Fibroblast of villous mesenchyme (primary cell): ENCODE results near the gene ASCL1. TPM values are rescaled to one million over a fixed set of nuclear protein-coding genes. Genes with fewer than 3 reads are reported as not detected.

ENCODE experiments used
- DNase-seq: peaks from one replicate; pipeline ENCODE4 v3.0.0-alpha.2; 2010; ENCODE audit warnings: low read depth
- H3K4me3 ChIP-seq: 2 replicates; pipeline ENCODE4 v1.5.1; 2011; ENCODE audit warnings: low read depth, mild to moderate bottlenecking, low read length
- total RNA-seq: library from RNA; depleted of rRNA; stranded (reverse); fragments of >200 nt; gene quantifications from 2 replicates; pipeline ENCODE4 v1.2.3, GENCODE V29; 2012
- TF ChIP-seq, protein P1 (sequence below): IDR thresholded peaks from 2 replicates; pipeline ENCODE4 v1.5.1; 2012; ENCODE audit warnings: low read depth, mild to moderate bottlenecking, low read length; ENCODE audit not compliant: insufficient read depth

The ASCL1 gene
- total RNA-seq, 1 donor, result not detected

DNA sequence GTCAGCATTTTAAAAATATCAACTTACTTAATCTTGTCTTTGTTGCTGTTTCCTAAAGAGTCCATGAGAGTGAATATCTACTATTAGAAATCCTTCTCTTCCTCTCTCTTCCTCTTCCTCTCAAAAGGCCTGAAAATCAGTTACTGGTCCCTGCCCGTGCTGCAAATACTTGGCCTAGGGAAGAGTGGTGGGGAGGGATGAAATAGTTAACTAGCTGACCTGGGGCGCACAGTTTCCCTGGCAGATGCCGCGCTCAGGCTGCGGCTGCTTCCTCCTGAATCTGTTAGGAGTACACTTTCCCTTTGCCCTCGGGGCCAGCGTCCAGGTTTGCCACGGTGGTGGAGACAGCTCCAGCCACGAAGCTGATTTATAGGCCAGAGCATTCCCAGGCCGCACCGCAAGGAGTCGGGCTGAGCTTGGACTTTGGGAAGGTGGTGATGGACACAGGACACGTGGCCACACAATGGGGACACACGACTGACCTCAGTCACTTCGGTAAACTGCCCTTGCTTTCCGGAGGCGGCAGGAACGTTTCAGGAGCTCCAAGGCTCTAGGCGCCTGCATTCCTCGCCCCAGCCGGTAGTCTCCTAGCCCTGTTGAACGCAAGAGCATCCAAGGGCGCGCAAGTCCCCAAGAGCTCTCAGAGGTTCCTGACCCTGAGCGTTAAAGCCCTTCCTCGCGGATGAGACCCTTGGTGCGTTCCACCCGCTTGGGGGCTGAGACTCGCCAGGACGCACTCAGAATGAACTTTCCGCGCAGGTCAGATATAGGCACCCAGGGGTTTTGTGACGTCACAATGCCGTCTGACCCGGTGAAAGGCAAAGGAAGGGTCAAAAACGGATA is 7.1 kb upstream of the ASCL1 start:
- DNase-seq, result no peak
- TF ChIP-seq, protein P1, sequence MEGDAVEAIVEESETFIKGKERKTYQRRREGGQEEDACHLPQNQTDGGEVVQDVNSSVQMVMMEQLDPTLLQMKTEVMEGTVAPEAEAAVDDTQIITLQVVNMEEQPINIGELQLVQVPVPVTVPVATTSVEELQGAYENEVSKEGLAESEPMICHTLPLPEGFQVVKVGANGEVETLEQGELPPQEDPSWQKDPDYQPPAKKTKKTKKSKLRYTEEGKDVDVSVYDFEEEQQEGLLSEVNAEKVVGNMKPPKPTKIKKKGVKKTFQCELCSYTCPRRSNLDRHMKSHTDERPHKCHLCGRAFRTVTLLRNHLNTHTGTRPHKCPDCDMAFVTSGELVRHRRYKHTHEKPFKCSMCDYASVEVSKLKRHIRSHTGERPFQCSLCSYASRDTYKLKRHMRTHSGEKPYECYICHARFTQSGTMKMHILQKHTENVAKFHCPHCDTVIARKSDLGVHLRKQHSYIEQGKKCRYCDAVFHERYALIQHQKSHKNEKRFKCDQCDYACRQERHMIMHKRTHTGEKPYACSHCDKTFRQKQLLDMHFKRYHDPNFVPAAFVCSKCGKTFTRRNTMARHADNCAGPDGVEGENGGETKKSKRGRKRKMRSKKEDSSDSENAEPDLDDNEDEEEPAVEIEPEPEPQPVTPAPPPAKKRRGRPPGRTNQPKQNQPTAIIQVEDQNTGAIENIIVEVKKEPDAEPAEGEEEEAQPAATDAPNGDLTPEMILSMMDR, result no peak
- H3K4me3 ChIP-seq, result no peak overlapping the region

DNA sequence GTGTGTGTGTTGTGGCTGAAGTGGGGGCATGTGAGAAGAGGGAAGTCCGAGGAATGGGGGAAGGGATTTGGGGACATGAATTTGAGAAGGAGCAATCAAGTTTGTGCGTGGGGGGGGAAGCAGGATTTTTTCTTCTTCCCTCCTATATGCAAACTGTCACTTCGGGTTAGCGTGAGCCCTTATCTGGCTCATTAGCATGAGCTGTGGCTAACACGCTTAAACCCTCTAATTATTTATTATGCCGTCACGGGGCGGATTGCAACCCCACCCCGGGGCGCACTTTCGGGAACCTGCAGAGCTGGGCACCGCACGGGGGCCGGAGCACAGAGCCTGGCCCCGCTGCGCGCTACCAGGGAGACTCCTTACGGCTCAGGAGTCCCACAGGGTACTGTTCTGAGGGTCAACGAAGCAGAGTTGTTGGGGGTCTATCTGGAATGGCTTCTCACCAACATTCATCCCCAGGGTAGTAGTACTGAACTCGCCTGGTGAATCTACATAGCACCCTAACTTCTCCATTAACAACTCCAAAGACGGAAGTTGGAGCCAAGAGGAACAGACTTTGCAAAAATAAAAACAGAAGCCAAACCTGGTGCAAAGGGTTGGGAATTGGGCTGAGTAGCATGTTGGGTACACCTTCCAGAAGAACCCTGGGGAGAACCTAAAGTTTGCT is 6.4 kb upstream of the ASCL1 start:
- TF ChIP-seq, protein P1, result no peak
- no peak for DNase-seq
- no peak overlapping the region for H3K4me3 ChIP-seq

DNA sequence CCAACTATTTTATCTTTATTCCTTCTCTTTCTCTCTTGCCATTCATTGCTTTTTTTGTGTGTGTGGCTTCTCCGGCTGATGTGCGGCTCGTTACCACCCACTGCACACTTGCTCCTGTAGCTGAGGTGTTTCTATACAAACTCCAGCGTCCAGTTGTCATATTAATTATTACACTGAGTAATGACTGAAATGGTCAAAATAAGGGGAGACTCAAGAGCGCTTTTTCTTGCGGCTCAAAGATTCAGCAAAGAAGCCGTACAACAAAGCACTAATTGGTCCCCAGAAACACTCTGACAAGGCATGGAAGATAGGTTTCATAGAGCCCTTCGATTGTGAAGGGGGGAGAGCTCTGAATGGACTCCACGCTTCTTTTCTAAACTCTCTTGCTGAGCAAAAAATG is 5.6 kb upstream of the ASCL1 start:
- no peak for DNase-seq
- H3K4me3 ChIP-seq, result no peak overlapping the region
- TF ChIP-seq, protein P1, result no peak

GRCh38 chr12:102953221-102953620 is 4.3 kb upstream of the ASCL1 start:
- DNase-seq, result no peak
- H3K4me3 ChIP-seq, result no peak overlapping the region
- TF ChIP-seq, protein P1, result no peak

DNA sequence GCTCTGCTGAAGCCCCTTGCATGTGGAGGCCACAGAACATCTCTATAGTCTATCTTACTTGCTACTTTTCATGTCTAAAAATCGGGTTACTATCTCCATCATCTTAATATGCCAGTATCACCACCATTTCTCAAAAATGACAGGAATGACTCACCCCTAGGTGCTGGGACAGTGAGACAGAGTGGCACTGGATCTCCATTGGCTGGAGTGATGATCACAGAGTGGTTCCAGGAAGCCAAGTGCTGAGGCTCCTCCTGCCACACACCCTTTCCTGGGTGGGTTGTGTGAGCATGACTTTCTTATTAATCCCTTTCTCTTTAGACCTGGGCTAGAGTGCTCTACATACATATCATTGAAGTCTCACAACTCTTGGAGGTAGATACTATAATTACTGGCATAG is 3.3 kb upstream of the ASCL1 start:
- TF ChIP-seq, protein P1, result no peak
- no peak for DNase-seq
- no peak overlapping the region for H3K4me3 ChIP-seq

GRCh38 chr12:102955926-102956737 is 1.3 kb upstream of the ASCL1 start:
- no peak overlapping the region for H3K4me3 ChIP-seq
- no peak for DNase-seq
- TF ChIP-seq, protein P1, result no peak
